DND-41 (cell line): ENCODE data around the gene MLIP.

Experiments used
- EZH2 ChIP-seq: IDR thresholded peaks from 3 replicates; pipeline ENCODE4 v1.6.1; 2012; ENCODE audit warnings: borderline replicate concordance, low read depth, mild to moderate bottlenecking, moderate library complexity, low read length, inconsistent platforms; ENCODE audit not compliant: severe bottlenecking
- TF ChIP-seq, protein P1 (sequence below): IDR thresholded peaks from 2 replicates; pipeline ENCODE4 v1.5.1; 2012; ENCODE audit warnings: borderline replicate concordance, low read length, moderate library complexity, mild to moderate bottlenecking; ENCODE audit not compliant: poor library complexity, severe bottlenecking; ENCODE audit errors: extremely low read depth

DNA sequence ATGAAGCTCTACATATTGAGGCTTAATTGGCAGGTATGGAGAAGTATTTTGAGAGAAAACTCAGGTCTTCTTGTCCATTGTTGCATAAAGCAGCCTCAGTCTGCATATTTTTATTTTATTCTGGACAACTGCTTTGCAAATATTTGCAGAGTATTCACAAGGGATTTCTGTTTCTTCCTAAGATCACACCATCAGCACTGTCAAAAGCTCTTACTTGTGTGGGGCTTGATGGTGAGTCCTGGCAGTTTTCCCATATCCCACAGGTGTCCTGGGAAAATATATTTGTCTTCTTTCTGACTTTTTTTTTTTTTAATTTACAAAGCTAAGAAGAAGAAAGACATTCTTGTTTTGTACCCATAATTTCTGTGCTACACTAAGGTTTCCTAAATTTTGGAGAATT lies 16.9 kb upstream of the MLIP start:
- TF ChIP-seq, protein P1, sequence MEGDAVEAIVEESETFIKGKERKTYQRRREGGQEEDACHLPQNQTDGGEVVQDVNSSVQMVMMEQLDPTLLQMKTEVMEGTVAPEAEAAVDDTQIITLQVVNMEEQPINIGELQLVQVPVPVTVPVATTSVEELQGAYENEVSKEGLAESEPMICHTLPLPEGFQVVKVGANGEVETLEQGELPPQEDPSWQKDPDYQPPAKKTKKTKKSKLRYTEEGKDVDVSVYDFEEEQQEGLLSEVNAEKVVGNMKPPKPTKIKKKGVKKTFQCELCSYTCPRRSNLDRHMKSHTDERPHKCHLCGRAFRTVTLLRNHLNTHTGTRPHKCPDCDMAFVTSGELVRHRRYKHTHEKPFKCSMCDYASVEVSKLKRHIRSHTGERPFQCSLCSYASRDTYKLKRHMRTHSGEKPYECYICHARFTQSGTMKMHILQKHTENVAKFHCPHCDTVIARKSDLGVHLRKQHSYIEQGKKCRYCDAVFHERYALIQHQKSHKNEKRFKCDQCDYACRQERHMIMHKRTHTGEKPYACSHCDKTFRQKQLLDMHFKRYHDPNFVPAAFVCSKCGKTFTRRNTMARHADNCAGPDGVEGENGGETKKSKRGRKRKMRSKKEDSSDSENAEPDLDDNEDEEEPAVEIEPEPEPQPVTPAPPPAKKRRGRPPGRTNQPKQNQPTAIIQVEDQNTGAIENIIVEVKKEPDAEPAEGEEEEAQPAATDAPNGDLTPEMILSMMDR, result no peak
- no peak for TF ChIP-seq EZH2
